Measurements from ENCODE around the gene EPG5.
"Not testable (repeated sequence)": the region's sequence is repeated elsewhere in the genome, so short reads cannot be mapped to it uniquely, and the experiment has no call there.

Gene EPG5

GRCh38 chr18:45820106-45820745 lies 146.9 kb downstream of the EPG5 start:
- no peak overlapping the region for H3K4me3 ChIP-seq (ENCODE audit: low read depth, low read length)

- H3K4me3 ChIP-seq (ENCODE audit: low read depth, low read length) = not testable (repeated sequence)
Measured at GRCh38 chr18:45818765-45819164, 148.4 kb downstream of the EPG5 start.

GRCh38 chr18:45817543-45817942 lies 149.6 kb downstream of the EPG5 start:
- no peak overlapping the region for H3K4me3 ChIP-seq (ENCODE audit: low read depth, low read length)

GRCh38 chr18:45814733-45815132 lies 152.4 kb downstream of the EPG5 start:
- H3K4me3 ChIP-seq (ENCODE audit: low read depth, low read length) = not testable (repeated sequence)

- not testable (repeated sequence) for H3K4me3 ChIP-seq (ENCODE audit: low read depth, low read length)
Measured at GRCh38 chr18:45807144-45807543, 160.0 kb downstream of the EPG5 start.

GRCh38 chr18:45806226-45806625 lies 160.9 kb downstream of the EPG5 start:
- no peak overlapping the region for H3K4me3 ChIP-seq (ENCODE audit: low read depth, low read length)

- H3K4me3 ChIP-seq (ENCODE audit: low read depth, low read length) = no peak overlapping the region
Measured at GRCh38 chr18:45805551-45805950, 161.6 kb downstream of the EPG5 start.

- no peak overlapping the region for H3K4me3 ChIP-seq (ENCODE audit: low read depth, low read length)
Measured at GRCh38 chr18:45802814-45803492, 164.2 kb downstream of the EPG5 start.

GRCh38 chr18:45801416-45802004 lies 165.6 kb downstream of the EPG5 start:
- no peak overlapping the region for H3K4me3 ChIP-seq (ENCODE audit: low read depth, low read length)
